HG03521 (cell line): ENCODE measurements around the gene TNRC6A.
"Not testable (repeated sequence)": the region's sequence is repeated elsewhere in the genome, so short reads cannot be mapped to it uniquely, and the experiment has no call there.

ENCODE experiments used
- ATAC-seq: cut with Tn5 transposase; IDR thresholded peaks from one replicate; pipeline ENCODE4 v1.9.1; 2021; ENCODE audit warnings: mild to moderate bottlenecking, moderate library complexity; ENCODE audit not compliant: unreplicated experiment

Gene TNRC6A

DNA sequence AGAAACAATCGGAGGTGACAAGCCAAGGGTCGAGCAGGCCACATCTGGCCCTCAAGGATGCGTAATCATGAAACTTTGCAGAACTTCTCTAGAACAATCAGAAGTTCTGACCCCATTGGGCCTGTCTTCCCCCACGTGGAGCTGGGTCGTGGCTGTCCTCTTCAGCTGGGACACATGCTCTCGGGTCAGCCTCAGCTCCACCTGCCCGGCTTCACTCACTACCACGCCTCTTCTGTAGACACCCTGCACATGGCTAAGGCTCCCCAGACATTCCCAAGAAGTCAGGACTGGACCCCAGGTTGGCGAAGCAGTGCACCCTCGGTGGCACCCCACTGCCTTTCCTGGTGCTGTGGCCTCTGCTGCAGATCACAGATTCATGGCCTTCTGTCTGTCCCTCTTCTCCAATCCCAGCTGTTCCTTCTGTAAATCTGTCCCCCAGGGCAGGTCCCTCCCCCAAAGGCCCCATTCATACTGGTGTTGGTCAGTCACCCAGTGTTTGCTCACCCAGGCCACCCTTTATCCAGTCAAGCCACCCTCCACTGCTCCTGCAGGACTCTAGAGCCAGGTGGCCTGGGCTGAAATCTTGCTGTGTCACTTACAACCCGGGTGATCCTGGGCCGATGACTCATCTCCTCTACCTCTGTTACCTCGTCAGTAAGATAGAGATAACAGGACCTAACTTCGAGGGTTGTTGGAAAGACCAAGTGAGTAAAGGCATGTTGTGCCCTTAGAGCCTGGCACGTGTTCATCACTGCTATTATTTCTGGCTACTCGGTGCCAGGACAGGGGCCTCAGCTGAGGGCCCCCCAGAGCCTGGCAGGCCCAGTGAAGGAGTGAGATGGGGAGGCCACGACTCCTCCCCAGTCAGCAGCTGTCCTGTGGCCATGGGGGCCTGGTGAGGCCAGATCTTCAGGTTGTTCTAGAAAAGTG, 114.9 kb downstream of the TNRC6A start:
- ATAC-seq, result no peak

DNA sequence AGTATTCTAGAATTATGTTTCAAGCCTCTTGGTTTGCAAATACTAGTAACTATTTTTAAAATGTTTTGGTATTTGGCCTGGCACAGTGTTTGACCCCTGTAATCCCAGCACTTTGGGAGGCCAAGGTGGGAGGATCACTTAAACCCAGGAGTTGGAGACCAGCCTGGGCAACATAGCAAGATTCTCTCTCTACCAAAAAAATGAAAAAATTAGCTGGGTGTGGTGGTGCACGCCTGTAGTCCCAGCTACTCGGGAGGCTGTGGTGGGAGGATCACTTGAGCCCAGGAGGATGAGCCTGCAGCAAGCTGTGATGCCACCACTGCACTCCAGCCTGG, 115.5 kb downstream of the TNRC6A start:
- not testable (repeated sequence) for ATAC-seq

DNA sequence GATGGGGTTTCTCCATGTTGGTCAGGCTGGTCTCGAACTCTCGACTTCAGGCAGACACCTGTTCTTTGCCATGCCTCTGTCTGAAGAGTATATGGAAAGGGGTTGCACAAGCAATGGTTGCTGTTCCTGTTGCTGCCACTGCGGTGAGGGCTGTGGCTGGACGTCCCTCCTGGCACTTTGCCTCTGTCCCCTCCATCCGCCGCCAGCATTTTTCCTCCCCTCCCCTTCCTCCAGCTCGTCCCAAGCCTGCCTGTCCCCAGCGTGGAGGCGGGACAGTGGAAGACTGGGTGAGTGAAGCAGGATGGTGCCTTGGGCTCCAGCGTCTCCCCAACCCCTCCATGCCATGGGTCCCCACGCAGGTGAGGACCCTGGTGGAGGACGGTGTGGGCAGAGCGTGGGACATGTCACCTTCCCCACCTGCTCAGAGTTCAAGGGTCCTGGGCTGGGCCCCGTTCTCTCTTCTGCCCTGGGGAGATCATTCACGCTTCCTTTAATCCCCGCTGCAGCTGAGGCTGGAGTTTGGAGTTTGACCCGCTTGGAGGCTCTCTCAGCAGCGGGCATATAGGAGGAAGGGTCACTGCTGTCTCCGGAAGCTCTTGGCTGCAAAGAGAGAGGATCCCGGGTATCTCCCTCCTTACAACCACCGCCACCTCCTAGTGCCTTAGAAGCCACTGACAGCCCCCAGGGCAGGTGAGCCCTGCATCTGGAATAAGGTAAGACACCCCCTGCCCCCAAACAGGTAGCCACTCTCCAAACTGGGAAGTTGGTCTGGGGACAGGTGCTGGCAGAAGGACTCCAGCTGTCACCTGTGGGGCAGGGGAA, 116.5 kb downstream of the TNRC6A start, which contains the start of gene SLC5A11:
TSS of gene SLC5A11 (plus strand) at position 238 of the 822 bp plus-strand sequence. CDS start 12,681 bp downstream, outside the sequence.
- no peak for ATAC-seq

DNA sequence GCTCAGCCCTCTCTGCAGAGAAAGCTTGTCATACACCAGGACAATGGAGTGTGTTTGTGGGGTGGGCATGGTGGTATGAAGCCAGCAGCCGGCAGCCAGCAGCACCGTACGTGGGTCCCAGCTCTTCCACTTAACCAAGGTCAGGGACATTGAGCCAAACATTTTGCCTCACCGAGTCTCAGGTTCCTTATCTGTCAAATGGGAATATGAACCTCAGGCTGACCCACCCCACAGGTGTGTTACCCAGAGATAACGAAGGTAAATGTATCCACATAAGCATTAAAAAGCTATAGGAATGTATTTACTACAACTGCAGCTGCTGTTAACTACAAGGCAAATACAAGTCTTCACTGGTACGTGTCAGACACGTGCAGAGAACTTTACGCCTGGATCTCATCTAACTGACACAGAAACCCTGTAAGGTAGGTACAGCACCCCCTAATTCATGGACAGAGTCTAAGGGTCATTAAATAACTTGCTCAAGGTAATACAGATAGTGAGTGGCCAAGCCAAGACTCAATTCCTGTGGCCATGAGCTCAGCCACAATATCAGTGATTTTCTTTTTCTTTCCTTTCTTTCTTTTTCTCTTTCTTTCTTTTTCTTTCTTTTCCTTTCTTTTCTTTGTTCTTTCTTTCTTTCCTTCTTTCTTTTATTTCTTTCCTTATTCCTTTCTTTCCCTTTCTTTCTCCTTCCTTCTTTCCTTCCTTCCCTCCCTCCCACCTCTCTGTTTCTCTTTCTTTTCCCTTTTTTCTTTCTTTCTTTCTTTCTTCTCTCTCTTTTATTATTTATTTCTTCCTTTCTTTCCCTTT, 117.3 kb downstream of the TNRC6A start:
- no peak for ATAC-seq

DNA sequence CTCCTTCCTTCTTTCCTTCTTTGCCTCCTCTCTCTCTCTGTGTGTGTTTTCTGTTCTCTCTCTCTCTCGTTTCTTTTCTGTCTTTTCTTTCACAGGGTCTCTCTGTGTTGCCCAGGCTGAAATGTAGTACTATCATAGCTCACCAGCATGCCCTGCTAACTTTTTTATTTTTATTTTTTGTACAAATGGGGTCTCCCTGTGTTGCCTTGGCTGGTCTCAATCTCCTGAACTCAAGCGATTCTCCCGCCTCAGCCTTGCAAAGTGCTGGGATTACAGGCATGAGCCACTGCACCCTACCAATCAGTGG, 117.9 kb downstream of the TNRC6A start:
- no peak for ATAC-seq

DNA sequence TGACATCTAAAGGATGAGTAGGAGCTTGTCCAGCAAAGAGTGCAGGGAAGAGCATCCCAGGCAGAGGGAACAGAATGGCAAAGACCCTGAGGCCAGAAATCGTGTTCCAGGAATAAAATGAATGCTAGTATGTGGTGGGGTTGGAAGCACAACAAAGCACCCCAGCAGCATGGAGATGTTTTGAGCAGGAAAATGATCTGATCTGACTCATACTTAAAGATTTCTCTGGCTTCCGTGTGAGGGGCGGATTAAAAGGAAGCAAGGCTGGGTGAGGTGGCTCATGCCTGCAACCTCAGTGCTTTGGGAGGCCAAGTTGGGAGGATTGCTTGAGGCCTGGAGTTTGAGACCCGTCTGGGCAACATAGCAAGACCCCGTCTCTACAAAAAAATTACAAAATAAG, 118.6 kb downstream of the TNRC6A start:
- ATAC-seq, result no peak

DNA sequence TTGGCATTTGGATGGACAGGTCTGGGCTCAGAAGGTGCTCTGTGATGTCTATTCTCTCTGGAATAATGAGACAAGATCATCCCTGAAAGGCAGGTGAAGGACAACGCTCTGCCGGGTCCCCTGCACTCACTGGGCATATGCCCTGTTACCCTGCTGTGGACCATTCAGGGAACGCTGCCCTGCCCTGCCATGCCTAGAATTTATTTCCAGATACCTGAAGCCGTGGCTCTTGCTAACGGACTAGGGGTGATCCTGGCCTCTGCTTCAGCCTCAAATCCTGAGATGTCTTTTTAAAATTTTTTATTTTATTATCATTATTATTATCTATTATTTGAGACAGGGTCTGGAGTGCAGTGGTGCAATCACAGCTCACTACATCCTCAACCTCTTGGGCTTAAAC, 120.2 kb downstream of the TNRC6A start:
- ATAC-seq, result no peak

DNA sequence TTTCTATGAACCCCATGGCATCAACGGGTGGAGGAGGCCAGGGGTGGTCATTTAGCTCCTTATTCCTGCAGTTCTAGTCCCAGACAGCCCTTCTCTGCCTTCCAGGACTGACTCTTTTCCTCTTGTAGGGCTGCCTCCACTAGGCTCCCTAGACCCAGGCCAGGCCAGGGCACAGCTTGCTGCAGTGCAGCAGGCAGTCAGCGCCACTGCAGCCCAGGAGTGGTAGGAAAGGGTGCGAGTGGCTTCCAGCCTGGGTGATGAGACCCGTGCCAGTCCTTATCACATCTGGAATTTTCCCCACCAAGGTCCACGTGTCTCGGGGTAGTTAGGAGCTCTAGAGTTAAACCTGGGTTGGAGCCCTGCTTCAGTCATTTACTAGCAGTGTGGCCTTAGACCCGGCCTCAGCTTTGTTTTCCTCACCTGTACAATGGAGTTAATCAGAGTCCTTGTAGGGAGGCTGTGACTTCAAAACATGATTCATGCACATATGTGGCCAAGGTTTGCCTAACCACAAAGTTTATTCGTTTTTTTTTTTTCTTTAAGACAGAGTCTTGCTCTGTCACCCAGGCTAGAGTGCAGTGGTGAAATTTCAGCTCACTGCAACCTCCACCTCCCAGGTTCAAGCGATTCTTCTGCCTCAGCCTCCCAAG, 121.0 kb downstream of the TNRC6A start:
- ATAC-seq, result no peak

DNA sequence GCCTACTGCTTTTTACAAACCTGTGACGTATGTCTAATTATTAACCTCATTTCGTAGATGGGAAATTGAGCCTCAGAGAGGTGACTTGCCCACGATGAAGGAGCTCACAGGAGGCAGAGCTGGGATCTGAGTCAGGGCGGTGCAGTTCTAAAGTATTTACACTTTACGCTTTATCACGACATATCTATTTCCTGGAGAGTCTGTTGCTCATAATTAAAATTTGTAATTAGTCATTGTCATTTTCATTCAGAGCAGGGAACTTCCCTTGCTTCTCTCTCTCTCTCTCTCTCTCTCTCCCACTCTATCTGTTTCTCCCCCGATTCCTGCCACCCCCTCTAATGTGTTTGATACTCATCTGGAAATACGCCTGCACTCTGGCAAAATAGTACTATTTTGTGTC, 122.2 kb downstream of the TNRC6A start:
- no peak for ATAC-seq

DNA sequence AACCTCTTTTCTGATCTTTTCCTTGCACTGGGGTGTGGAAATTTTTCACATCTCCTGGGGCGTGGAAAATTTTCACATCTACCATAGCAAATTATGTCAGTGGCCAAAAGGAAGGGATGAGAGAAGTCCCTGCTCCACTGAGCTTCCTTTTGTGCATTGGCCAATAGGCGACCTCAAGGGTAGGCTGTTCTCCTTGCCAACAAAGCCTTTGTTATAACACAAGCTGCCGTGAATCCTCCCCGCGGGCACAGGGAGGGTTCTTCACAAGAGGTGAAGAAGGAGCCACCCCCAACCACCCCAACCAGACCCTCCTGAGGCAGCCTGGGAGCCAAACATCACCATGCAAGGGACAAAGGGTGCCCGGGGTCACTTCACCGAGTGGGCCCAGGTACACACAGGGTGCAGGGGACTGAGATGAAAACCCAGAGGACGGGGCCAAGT, 122.8 kb downstream of the TNRC6A start:
- no peak for ATAC-seq

DNA sequence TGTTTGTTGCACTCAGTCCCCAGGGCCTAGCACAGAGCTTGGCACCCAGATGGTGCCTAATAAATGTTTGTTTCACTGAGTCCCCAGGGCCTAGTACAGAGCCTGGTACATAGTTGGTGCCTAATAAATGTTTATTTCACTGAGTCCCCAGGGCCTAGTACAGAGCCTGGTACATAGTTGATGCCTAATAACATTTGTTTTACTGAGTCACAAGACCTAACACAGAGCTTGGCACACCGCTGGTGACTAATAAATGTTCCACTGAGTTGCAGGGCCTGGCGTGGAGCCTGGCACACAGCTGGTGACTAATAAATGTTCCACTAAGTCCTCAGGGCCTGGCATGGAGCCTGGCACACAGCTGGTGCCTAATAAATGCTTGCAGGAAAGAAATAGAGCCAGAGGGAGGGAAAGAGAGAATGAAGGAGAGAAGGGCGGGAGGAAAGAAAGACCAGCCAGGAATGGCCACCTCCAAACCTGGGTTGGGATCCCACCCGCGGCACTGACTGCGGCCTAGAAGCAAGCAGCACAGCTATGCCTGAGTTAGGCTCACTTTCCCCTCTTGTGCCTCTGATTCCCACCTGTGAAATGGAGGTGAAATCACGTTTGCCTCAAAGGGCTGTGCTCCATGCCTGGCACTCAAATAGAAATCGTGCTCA, 123.8 kb downstream of the TNRC6A start:
- no peak for ATAC-seq

DNA sequence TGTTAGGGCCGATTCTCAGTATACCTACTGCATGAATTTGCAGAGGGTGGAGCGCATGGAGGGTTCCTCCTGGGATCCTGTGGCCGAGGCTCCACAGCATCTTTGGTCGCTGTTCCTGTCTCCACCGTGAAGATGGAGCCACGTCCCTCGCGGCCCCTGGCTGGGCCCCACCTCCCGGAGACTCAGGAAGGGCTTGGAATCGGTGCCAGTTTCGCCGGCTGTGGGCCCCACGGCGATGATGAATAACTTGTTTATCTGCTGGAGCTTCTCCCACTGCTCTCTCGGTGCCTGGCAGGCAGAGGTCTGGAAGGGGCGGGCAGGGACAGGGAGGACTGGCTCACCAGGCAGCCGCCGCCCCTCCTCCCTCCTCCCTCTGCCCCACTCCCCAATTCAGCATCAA, 124.4 kb downstream of the TNRC6A start:
- ATAC-seq, result no peak

DNA sequence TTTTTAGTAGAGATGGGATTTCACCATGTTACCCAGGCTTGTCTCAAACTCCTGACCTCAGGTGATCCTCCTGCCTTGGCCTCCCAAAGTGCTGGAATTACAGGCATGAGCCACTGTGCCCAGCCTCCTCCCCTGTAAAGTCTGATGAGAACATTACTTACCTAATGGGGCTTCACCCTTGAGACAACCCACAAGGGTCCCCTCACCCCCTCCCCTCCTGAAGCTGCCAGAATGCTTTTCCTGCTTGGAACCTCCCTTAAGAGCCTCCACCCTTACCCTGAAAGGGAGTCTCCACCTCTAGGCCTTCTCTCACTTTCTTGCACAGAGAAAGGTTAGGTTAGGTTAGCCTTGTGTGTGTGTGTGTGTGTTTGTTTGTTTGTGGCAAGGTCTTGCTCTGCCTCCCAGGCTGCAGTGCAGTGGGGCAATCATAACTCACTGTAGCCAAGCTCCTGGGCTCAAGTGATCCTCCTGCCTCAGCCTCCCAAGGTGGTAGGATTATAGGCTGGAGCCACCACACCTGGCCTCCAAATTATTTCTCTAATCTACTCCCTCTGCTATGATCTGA, 125.2 kb downstream of the TNRC6A start:
- ATAC-seq, result no peak

DNA sequence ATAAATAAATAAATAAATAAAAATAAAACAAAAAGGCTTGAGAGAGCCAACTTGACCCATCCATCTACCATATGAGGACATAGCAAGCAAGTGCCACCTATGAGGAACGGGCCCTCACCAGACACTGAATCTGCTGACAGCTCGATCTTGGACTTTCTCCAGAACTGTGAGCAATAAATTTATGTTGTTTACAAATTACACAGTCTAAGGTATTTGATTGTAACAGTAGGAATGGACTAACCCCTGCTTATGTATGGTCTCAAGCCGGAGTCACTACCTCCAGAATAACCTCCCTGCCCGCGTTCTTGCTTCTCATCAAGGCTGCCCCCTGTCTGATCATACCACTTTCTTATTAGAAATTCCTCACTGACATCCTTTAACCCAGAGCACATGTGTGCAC, 126.2 kb downstream of the TNRC6A start:
- no peak for ATAC-seq

DNA sequence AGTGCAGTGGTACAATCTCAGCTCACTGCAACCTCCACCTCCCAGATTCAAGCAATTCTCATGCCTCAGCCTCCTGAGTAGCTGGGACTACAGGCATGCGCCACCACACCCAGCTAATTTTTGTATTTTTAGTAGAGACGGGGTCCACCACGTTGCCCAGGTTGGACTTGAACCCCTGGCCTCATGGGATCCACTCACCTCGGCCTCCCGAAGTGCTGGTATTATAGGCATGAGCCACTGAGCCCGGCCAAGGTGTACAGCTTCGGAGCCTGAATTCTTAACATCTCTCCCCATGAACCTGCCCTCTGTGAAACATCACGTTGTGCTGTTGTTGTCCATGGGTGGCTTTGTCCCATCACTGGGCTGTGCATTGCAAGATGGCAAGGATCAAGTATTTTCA, 127.4 kb downstream of the TNRC6A start:
- ATAC-seq, result not testable (repeated sequence)

DNA sequence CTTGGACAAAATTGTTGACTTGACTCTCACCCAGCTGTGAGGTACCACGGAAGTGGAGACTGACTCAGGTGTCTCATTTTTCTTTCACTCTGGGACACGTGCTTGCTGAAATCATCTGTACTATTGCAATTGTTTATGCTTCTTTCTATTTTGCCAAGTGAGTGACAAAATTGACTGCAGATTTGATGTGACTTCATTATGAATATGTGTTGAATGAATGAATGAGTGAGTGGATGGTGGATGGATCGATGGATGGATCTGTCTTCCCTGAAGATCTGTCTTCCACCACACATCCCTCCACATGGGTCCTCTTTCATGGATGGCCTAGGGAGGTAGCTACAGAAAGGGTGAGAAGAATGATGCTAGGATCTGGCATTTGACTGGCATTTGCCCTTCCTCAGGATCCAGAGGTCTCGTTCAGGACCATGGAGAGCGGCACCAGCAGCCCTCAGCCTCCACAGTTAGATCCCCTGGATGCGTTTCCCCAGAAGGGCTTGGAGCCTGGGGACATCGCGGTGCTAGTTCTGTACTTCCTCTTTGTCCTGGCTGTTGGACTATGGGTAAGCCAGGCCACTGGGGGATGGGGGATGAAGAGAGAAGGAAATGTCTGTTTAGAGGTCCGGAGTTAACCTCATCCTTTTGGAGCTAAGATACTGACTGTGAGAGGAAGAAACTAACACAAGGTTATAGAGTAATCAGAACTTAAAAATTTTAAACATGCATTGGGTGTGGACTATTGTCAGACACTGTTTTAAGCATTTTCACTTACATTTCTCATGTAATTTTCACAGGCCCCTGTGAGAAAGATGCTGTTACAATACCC, 129.0 kb downstream of the TNRC6A start:
- no peak for ATAC-seq

DNA sequence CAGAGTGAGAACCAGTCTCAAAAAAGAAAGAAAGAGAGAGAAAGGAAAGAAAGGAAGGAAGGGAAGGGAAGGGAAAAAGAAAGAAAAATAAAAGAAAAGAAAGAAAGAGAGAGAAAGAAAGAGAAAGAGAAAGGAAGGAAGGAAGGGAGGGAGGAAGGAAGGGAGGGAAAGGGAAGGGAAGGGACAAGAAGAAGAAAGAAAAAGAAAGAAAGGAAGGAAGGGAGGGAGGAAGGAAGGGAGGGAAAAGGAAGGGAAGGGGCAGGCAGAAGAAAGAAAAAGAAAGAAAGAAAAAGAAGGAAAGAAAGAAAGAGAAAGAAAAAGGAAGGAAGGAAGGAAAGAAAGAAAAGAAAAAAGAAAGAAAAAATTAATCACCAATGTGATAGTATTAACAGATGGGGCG, 132.0 kb downstream of the TNRC6A start:
- no peak for ATAC-seq

DNA sequence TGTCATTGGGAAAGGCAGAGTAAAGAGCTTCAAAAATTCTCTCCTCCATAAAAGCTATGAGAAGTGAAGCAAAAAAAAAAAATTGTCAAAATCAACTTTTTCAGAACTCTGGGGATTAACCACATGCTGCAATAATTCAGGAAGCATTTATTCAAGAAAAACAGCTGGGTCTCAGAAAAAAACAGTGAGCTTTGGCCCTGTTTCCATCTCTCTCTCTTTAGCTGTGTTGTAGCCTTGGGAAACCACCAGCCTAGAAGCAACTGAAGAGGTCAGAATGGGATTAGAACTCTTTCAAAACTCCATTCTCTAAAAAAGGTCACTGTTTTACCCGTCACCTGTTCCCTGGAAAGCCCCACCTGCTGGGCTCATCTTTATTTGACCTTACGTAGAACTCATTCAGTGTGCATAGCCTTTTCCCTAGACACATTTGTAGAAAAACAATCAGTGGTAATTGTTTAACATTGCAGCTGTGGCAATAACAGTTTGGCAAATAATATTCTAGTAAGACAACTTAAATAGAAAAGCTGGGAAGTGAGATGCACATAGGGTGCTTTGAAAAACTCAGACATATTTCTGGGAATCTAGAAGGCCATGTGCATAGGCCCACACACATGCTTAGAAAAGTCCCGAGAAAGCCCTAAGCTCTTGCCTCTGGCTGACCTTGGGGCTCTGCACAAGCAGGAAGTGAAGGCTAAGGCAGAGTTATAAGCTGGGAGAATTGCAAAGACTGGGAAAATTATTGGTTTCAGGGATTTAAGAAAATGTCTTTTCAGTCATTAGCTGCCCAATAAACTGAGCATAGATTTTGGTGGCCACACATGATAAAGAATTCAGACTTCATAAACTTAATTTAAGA, 134.4 kb downstream of the TNRC6A start:
- ATAC-seq, result no peak
